A549 treated with CpdA at 1 μM for 4 hours (cell line): ENCODE results near the gene ASMTL. TPM values are rescaled to one million over a fixed set of nuclear protein-coding genes. Genes with fewer than 3 reads are reported as not detected.

Experiments used
- total RNA-seq: library from RNA; stranded (reverse); fragments of 200-300 nt; extraction: Qiagen RNA extraction; gene quantifications from 5 replicates; pipeline ENCODE4 v1.2.3, GENCODE V29; 2022; ENCODE audit warnings: low read depth

The ASMTL gene
- 17.8 to 19.5 TPM (median 18.2 TPM) in 5 replicates for total RNA-seq

GRCh38 chrX:1452516-1453394 lies at the start of gene ASMTL:
TSS of gene ASMTL (minus strand) at chrX:1452909. CDS start at chrX:1452840, 69 bp downstream.

GRCh38 chrX:1391707-1392375 lies 60.9 kb downstream of the ASMTL start, which contains the start of gene SLC25A6:
TSS of gene SLC25A6 (minus strand) at chrX:1392113. CDS start at chrX:1392009, 104 bp downstream.

Other genes with a start within 250 kb of the ASMTL start
- gene CRLF2, start 240.3 kb downstream of the ASMTL start, total RNA-seq: 1.1 to 1.8 TPM (median 1.5 TPM) in 5 replicates
- 3.5 to 5.7 TPM (median 4.7 TPM) in 5 replicates for gene CSF2RA, start 184.1 kb downstream of the ASMTL start, total RNA-seq
- gene IL3RA, start 116.1 kb downstream of the ASMTL start, total RNA-seq: 0.08 to 0.34 TPM (median 0.17 TPM) in 5 replicates
- gene SLC25A6, start 60.8 kb downstream of the ASMTL start, total RNA-seq: 416 to 485 TPM (median 446 TPM) in 5 replicates
- 0.01 to 0.03 TPM in 2 of 5 replicates, not detected in the others for gene P2RY8, start 84.3 kb upstream of the ASMTL start, total RNA-seq
- 31.0 to 42.8 TPM (median 40.8 TPM) in 5 replicates for gene AKAP17A, start 138.7 kb upstream of the ASMTL start, total RNA-seq
- gene ASMT, start 162.2 kb upstream of the ASMTL start, total RNA-seq: 0.16 to 0.74 TPM (median 0.18 TPM) in 3 of 5 replicates, not detected in the others